Erythroblast (primary cell): ENCODE data around the gene MPPED2.

Experiments
- DNase-seq, 2 experiments: peaks; one replicate each; lab custom pipeline; 2025; lab: John Stamatoyannopoulos, UW
- GATA1 ChIP-seq: IDR thresholded peaks from 2 replicates; pipeline ENCODE4 v1.6.1; 2011; ENCODE audit warnings: low read depth, mild to moderate bottlenecking, control low read depth, low read length, moderate library complexity
- POLR2A ChIP-seq: IDR thresholded peaks from 2 replicates; pipeline ENCODE4 v1.6.1; 2011; ENCODE audit warnings: mild to moderate bottlenecking, low read length

MPPED2 gene

GRCh38 chr11:30586251-30587144 lies at the start of gene MPPED2:
TSS of gene MPPED2 (minus strand) at chr11:30586353. CDS start at chr11:30580373, 5,980 bp downstream.
- TF ChIP-seq GATA1: no peak
- no peak for TF ChIP-seq POLR2A
- no peak for DNase-seq

GRCh38 chr11:30635401-30635989 lies 49.3 kb upstream of the MPPED2 start:
- no peak for TF ChIP-seq POLR2A
- TF ChIP-seq GATA1: no peak
- peak; percentile 1 to 2 for DNase-seq

- no peak for DNase-seq
- no peak for TF ChIP-seq POLR2A
- TF ChIP-seq GATA1: no peak
Observed at GRCh38 chr11:30631148-30631547, 45.0 kb upstream of the MPPED2 start.

- TF ChIP-seq POLR2A (no peak), GATA1 (no peak)
- DNase-seq: no peak
Observed at GRCh38 chr11:30619767-30620166, 33.6 kb upstream of the MPPED2 start.

GRCh38 chr11:30617762-30618161 lies 31.6 kb upstream of the MPPED2 start:
- TF ChIP-seq POLR2A (no peak), GATA1 (no peak)
- no peak for DNase-seq

- TF ChIP-seq GATA1 (no peak), POLR2A (no peak)
- DNase-seq: no peak
Observed at GRCh38 chr11:30610628-30611027, 24.5 kb upstream of the MPPED2 start.

GRCh38 chr11:30608534-30608933 lies 22.4 kb upstream of the MPPED2 start:
- DNase-seq: no peak
- TF ChIP-seq POLR2A (no peak), GATA1 (no peak)

- DNase-seq: no peak
- no peak for TF ChIP-seq POLR2A
Observed at GRCh38 chr11:30605036-30605605, 19.0 kb upstream of the MPPED2 start.

- no peak for DNase-seq
- TF ChIP-seq POLR2A (no peak), GATA1 (no peak)
Observed at GRCh38 chr11:30603357-30603756, 17.2 kb upstream of the MPPED2 start.

- no peak for TF ChIP-seq POLR2A
- no peak for TF ChIP-seq GATA1
Observed at GRCh38 chr11:30596832-30597231, 10.7 kb upstream of the MPPED2 start.

GRCh38 chr11:30595934-30596333 lies 9.8 kb upstream of the MPPED2 start:
- no peak for TF ChIP-seq POLR2A
- TF ChIP-seq GATA1: no peak
- no peak for DNase-seq

More at GRCh38 chr11:30596832-30597231, 10.7 kb upstream of the MPPED2 start:
- no peak for DNase-seq

- no peak for TF ChIP-seq POLR2A
- TF ChIP-seq GATA1: no peak
- DNase-seq: no peak
Observed at GRCh38 chr11:30594646-30595411, 8.7 kb upstream of the MPPED2 start.

- no peak for DNase-seq
Observed at GRCh38 chr11:30587269-30587812, 1.2 kb upstream of the MPPED2 start.

More at GRCh38 chr11:30587269-30587812, 1.2 kb upstream of the MPPED2 start:
- TF ChIP-seq GATA1 (no peak), POLR2A (no peak)
